ENCODE data around the gene SPCS2. TPM values are rescaled to one million over a fixed set of nuclear protein-coding genes. Genes with fewer than 3 reads are reported as not detected.

SPCS2 gene
- total RNA-seq, 1 donor from 2014 or later = 14.7 TPM

DNA sequence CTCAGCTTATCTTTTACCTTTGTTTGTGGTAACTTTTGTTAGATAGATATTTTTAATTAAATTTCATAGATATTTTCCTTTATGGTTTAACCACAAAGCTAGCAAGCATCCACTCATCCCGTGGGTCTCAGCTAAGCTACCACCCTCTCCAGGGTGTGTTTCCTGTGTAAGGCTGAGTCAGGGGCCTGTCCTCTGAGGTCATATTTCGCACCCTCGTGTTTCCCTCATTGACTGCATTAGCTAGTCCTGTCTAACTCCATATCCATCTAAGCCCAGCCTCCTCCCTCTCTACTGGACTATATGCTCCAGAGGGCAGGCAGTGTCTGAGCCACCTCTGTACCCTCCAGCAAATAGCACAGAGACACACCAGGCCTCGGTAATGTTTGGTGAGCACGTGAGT lies 16.9 kb upstream of the SPCS2 start:
- DNase-seq (ENCODE audit: low read depth) (peak; percentile 68), FAIRE-seq (no peak)
- Histone ChIP-seq H3K36me3 (ENCODE audit: control insufficient read depth, insufficient read depth, low read length) (peaks cover 5% of the 10 kb centered on the region), H3K27me3 (ENCODE audit: control insufficient read depth, insufficient read depth, low read length) (no peaks in the 10 kb centered on the region), H3K4me3 (ENCODE audit: low read depth, low read length) (no peak overlapping the region)
- TF ChIP-seq, protein P1, sequence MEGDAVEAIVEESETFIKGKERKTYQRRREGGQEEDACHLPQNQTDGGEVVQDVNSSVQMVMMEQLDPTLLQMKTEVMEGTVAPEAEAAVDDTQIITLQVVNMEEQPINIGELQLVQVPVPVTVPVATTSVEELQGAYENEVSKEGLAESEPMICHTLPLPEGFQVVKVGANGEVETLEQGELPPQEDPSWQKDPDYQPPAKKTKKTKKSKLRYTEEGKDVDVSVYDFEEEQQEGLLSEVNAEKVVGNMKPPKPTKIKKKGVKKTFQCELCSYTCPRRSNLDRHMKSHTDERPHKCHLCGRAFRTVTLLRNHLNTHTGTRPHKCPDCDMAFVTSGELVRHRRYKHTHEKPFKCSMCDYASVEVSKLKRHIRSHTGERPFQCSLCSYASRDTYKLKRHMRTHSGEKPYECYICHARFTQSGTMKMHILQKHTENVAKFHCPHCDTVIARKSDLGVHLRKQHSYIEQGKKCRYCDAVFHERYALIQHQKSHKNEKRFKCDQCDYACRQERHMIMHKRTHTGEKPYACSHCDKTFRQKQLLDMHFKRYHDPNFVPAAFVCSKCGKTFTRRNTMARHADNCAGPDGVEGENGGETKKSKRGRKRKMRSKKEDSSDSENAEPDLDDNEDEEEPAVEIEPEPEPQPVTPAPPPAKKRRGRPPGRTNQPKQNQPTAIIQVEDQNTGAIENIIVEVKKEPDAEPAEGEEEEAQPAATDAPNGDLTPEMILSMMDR (IDR thresholded peaks at IDR 0.05; ENCODE audit: insufficient read depth, low read length, severe bottlenecking) = no peak

DNA sequence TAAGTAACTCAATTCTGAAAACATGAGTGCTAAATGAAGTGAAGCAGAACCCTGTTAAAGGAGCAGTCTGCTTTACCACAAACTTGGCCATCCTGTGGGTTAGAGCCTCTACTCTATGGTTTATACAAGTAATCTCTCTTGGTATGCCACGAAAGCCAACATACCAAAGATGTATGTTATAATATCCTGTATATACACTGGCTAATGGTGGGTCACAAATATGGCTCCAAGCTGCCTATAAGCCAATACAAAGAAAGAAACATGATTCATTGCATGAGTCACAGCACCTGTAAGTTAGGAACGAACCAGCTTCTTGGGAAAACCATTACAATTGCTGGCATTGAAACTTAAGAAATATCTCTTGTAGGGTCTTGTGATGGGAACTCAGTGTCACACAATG lies 16.3 kb upstream of the SPCS2 start:
- H3K4me3 ChIP-seq (ENCODE audit: low read depth, low read length) = no peak overlapping the region
- TF ChIP-seq, protein P1 (IDR thresholded peaks at IDR 0.05; ENCODE audit: insufficient read depth, low read length, severe bottlenecking) = no peak
- DNase-seq (ENCODE audit: low read depth) (peak; percentile 93), FAIRE-seq (no peak)
- peaks cover 5% of the 10 kb centered on the region for H3K36me3 ChIP-seq (ENCODE audit: control insufficient read depth, insufficient read depth, low read length)
- no peaks in the 10 kb centered on the region for H3K27me3 ChIP-seq (ENCODE audit: control insufficient read depth, insufficient read depth, low read length)

DNA sequence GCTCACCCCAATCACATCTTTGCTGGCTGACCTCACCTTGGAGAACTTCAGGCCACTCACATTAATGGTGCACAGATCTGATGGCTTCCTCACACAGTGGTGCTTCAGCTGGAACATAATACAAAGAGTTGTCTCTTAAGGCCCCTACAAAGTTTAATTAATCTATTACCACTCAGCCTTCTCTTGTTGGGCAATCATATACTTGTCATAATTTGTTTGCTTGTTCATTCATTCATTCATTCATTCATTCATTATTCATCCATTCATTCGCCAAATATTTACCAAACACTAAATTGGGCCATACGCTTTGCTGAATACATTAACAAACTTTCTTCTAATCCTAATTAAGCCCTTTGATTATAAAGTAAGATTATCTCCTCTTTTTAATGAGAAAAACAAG lies 15.3 kb upstream of the SPCS2 start:
- Histone ChIP-seq H3K4me3 (ENCODE audit: low read depth, low read length) (no peak overlapping the region), H3K27me3 (ENCODE audit: control insufficient read depth, insufficient read depth, low read length) (no peaks in the 10 kb centered on the region), H3K36me3 (ENCODE audit: control insufficient read depth, insufficient read depth, low read length) (peaks cover 5% of the 10 kb centered on the region)
- FAIRE-seq (no peak), DNase-seq (ENCODE audit: low read depth) (no peak)
- TF ChIP-seq, protein P1 (IDR thresholded peaks at IDR 0.05; ENCODE audit: insufficient read depth, low read length, severe bottlenecking) = no peak

DNA sequence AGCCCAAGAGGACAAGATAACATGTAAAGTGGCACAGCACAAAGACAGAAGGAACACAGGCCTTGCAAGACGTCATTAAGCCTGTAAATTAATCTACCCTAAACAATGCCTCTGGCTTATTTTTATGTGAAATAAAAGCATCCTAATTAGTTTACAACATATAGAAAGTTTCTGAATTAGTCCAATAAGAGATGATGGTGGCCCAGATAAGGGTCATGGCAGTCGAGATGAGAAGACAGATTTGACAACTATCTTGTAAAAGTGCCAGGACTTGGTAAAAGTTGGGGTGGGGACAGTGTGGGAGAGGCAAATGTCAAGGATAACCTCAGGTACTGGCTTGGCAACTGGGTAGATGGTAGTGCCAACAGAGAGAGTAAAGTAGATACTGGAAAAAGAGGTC lies 13.8 kb upstream of the SPCS2 start:
- DNase-seq (ENCODE audit: low read depth) (no peak), FAIRE-seq (no peak)
- Histone ChIP-seq H3K36me3 (ENCODE audit: control insufficient read depth, insufficient read depth, low read length) (peaks cover 3% of the 10 kb centered on the region), H3K27me3 (ENCODE audit: control insufficient read depth, insufficient read depth, low read length) (no peaks in the 10 kb centered on the region), H3K4me3 (ENCODE audit: low read depth, low read length) (no peak overlapping the region)
- TF ChIP-seq, protein P1 (IDR thresholded peaks at IDR 0.05; ENCODE audit: insufficient read depth, low read length, severe bottlenecking) = no peak

DNA sequence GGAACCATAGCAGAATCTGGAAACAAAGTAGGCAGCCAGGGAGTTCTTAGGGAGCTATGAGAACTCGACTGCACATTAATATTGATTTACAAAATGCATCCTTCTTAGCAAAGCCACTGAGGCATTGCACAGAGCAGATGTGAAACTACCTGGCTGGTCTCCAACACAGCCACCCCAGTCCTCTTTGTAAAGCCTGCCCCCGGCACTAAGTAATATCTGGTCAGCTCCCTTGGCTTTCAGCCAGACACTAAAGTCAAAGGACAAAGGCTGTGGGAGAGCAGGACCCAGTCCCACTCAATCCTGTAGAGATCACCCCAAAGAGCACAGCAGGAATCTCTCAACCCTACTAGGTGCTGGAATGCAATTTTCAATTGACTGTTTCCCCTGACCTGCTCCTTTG lies 13.0 kb upstream of the SPCS2 start:
- FAIRE-seq = no peak
- Histone ChIP-seq H3K36me3 (ENCODE audit: control insufficient read depth, insufficient read depth, low read length) (peaks cover 3% of the 10 kb centered on the region), H3K27me3 (ENCODE audit: control insufficient read depth, insufficient read depth, low read length) (no peaks in the 10 kb centered on the region), H3K4me3 (ENCODE audit: low read depth, low read length) (no peak overlapping the region)
- TF ChIP-seq, protein P1 (IDR thresholded peaks at IDR 0.05; ENCODE audit: insufficient read depth, low read length, severe bottlenecking) = no peak
- DNase-seq (ENCODE audit: low read depth) = no peak

DNA sequence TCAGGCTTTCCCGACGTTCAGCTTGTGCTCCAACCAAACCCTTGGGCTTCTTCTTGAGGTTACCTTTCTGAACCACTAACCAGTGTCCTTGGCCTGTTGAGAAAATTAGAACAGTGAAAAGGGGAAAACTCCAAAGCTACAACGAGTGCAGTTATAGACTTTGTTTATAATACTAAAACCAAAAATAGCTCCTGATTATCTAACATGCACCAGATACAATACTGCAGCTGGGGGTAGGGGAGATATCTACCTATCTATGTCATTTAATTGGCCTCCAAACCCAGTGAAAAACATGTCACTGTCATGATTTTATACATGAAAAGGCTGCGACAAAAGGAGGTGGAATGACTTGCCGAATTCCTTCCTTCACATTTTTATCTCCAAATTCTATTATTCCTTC lies 12.1 kb upstream of the SPCS2 start:
- FAIRE-seq (no peak), DNase-seq (ENCODE audit: low read depth) (no peak)
- Histone ChIP-seq H3K27me3 (ENCODE audit: control insufficient read depth, insufficient read depth, low read length) (no peaks in the 10 kb centered on the region), H3K36me3 (ENCODE audit: control insufficient read depth, insufficient read depth, low read length) (peaks cover 3% of the 10 kb centered on the region), H3K4me3 (ENCODE audit: low read depth, low read length) (no peak overlapping the region)
- TF ChIP-seq, protein P1 (IDR thresholded peaks at IDR 0.05; ENCODE audit: insufficient read depth, low read length, severe bottlenecking) = no peak

Data from bronchial epithelial cell (primary cell).